WI38 (cell line): ENCODE measurements around the gene POLE3.
"Not testable (repeated sequence)": the region's sequence is repeated elsewhere in the genome, so short reads cannot be mapped to it uniquely, and the experiment has no call there.

ENCODE experiments used
- H3K4me3 ChIP-seq: 2 replicates; pipeline ENCODE4 v1.5.1; 2011; ENCODE audit warnings: low read depth, mild to moderate bottlenecking, control low read depth, low read length
- TF ChIP-seq, protein P1 (sequence below): IDR thresholded peaks from 2 replicates; pipeline ENCODE4 v1.5.1; 2012; ENCODE audit warnings: low read depth, mild to moderate bottlenecking, control low read depth, low read length

Gene POLE3

DNA sequence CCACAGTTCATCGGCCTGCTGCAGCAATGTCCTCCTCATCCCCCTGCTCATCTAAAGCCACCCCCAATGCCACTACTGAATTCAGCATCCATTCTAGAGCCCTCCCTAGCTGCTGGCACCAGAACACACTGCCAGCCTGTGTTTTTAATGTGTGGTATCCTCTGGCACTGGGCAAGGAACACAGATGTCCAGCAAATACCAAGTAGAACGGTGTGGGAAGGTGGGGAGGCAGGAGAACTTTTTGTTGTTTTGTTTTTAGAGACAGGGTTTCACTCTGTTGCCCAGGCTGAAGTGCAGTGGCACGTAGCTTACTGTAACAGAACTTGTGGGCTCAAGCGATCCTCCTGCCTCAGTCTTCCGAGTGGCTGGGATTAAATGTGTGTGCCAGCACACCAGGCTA is 38.4 kb downstream of the POLE3 start:
- TF ChIP-seq, protein P1, sequence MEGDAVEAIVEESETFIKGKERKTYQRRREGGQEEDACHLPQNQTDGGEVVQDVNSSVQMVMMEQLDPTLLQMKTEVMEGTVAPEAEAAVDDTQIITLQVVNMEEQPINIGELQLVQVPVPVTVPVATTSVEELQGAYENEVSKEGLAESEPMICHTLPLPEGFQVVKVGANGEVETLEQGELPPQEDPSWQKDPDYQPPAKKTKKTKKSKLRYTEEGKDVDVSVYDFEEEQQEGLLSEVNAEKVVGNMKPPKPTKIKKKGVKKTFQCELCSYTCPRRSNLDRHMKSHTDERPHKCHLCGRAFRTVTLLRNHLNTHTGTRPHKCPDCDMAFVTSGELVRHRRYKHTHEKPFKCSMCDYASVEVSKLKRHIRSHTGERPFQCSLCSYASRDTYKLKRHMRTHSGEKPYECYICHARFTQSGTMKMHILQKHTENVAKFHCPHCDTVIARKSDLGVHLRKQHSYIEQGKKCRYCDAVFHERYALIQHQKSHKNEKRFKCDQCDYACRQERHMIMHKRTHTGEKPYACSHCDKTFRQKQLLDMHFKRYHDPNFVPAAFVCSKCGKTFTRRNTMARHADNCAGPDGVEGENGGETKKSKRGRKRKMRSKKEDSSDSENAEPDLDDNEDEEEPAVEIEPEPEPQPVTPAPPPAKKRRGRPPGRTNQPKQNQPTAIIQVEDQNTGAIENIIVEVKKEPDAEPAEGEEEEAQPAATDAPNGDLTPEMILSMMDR, result no peak

DNA sequence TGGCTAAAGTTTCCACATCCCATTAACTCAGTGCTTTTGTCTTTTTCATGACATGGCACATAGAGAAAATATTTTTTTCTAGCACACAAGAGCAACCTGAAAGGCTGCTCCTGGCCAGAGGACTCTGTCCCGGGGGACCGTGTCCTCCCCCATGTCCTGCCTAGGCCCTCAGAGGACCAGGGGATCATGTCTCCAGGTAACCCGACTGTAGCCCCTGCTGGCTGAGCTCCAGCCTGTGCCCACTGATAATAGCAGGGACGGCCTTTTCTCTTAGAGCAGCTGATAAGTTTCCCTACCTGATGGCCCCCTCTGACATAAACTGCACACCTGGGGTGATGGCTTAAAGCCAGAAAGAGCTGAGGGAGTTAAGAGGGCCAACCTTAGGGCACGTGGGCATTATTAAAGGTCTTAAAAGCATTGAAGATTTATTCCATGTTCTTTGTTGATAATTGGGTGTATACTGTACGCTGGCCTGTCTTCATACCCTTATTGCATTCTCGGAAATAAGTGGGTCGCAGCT is 39.6 kb downstream of the POLE3 start:
- TF ChIP-seq, protein P1, result no peak
- no peak overlapping the region for H3K4me3 ChIP-seq

More for the DNA sequence above, 38.4 kb downstream of the POLE3 start:
- no peak overlapping the region for H3K4me3 ChIP-seq

DNA sequence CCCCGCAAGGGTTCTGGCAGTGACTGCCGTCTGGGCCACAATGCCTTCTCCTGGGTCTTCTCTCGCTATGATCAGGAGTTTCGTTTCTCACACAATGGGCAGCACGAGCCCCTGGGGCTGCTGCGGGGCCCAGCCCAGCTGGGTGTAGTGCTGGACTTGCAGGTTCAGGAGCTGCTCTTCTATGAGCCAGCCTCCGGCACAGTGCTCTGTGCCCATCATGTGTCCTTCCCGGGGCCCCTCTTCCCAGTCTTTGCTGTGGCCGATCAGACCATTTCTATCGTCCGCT is 40.7 kb downstream of the POLE3 start:
- TF ChIP-seq, protein P1, result no peak
- no peak overlapping the region for H3K4me3 ChIP-seq

DNA sequence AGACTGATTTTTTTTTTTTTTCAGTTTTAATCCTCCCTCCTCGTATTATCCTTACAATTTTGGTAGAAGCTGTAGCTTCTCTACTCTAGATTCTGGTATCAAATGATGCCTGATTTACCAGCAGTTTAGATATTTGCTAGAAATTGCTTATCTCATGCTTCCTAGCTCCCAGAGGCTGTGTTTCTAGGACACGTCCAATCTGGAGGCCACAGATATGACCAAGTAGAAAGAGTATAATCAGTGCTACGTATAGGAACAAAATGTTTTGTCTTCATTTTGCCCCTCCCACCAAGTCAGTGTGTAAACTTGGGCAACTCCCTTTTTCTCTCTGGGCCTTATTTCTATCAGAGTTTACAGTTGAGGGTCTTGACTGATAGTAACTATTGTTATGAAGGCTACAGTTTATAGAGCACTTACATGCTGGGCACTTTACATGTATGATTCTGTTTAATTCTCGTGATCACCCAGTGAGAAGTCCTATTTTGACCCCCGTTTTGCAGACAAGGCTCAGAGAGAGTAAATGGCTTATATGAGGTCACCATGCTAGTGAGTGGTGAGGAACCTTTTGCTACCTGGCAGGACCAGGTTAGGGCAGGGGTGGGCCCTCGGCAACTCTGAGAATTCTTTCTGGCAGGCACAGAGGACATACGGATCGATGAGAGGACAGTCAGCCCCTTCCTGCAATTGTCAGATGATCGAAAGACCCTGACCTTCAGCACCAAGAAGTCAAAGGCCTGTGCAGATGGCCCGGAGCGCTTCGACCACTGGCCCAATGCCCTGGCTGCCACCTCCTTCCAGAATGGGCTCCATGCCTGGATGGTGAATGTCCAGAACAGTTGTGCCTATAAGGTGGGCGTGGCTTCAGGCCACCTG is 41.3 kb downstream of the POLE3 start:
- TF ChIP-seq, protein P1, result no peak
- H3K4me3 ChIP-seq, result no peak overlapping the region

DNA sequence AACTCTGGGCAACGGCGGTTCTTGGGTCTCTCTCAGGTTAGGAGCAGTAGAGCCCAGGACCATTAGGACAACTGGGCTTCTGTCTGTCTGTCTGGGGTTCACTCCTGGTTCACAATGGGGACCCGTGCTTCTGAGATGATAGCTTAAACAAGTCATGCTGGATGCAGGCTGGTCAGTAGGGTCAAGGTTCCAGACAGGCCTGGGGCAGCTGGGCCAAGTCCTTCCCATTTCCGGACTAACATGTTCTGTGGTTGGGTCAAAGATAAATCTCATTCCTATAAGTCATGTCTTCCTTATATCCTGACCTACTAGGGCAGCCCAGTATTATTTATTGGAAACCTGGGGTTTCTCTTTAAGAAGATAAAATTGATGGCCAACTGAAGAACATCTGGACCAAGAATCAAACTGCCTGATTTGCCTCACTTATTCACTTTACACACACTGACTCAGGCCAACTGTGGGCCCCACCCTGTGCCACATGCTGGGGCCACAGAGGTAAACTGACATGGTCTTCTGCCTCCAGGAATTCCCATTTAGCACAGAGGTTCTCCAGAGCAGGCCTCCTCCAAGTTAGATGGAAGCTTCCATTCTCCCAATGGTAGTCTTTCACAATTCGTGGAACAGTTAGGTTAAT is 42.0 kb downstream of the POLE3 start:
- H3K4me3 ChIP-seq, result no peak overlapping the region
- TF ChIP-seq, protein P1, result no peak

DNA sequence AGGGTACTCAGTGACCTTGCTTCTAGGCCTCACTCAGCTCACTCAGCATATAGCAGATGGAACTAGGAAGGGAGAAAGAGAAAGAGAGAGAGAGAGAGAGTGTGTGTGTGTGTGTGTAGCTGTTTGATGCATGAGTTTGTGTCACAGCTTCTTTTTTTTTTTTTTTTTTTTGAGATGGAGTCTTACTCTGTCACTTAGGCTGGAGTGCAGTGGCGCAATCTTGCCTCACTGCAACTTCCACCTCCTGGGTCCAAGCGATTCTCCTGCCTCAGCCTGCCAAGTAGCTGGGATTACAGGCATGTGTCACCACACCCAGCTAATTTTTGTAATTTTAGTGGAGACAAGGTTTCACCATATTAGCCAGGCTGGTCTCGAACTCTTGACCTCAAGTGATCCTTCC is 44.8 kb downstream of the POLE3 start:
- H3K4me3 ChIP-seq, result not testable (repeated sequence)

DNA sequence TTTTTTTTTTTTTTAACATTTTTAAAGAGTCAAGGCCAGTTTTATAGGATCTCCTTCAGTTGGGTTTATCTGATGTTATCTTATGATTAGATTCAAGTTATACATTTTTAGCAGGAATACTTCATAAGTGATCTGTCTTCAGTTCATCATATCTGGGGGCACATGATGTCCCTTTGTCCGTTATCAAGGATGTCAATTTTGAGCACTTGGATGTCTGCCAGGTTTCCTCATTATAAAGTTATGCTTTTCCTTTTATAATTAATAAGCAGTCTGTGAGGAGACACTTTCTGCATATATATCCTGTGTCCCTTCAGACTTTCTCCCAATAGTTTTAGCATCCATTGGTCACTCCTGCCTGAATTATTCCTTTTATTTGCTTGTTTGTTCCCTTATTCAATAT is 45.5 kb downstream of the POLE3 start:
- TF ChIP-seq, protein P1, result no peak
- H3K4me3 ChIP-seq, result no peak overlapping the region
